Activated CD4-positive, alpha-beta T cell treated with anti-CD3 and anti-CD28 coated beads for 4 hours (primary cell): Measurements from ENCODE around the gene CEP170B.
"Not testable (repeated sequence)": the region's sequence is repeated elsewhere in the genome, so short reads cannot be mapped to it uniquely, and the experiment has no call there.

Experiments used
- DNase-seq, 2 donors: peaks; one replicate each; pipeline ENCODE4 v3.0.0-alpha.2; 2020

The CEP170B gene

DNA sequence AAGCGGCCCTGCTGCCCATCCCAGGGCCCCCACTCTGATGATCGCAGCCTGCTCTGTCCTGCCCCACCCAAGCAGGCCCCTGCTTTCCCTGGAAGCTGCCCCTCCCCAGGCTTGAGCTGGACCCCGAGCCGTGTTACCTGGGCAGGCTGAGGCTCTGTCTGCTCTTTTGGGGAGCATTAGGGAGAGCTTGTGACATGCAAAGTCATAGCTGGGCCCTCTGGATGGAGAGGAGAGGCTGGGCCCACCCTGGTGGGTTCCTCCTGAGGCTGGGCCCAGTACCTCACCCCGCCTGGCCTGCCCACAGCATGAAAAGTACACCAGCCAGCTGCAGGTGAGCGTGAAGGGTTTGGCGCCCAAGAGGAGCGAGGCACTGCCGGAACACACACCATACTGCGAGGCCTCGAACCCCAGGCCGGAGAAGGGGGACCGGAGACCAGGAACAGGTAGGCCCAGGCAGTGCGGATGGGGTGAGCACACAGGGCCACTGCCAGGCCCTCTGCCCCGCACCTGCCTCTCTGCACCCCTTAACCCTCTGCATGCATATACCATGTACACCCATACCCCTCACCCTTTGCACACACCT is 15.0 kb downstream of the CEP170B start:
- DNase-seq = no peak

DNA sequence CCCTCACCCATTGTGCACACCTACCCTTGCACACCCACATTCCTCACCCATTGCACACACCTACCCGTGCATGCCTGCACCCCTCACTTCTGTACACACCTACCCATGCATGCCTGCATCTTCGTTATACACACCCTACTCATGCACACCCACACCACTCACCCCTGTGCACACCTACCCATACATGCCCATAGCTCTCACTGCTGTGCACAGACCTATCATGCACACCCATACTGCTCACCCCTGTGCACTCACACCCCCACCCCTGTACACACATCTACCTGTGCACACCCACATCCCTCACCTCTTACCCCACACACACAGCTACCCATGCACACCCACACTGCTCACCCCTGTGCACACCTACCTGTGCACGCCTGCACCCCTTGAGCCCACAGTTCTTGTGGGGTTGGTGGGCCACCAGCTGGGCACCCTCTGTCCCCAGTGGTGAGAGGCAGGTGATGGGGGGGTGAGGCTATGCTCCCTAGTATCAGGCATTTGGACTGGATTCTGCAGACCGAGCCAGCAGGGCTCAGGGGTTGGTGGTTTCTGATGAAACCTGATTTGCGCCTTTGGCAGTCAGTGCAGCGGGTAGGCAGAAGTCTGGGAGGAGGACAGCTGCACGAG is 15.6 kb downstream of the CEP170B start:
- DNase-seq = no peak

DNA sequence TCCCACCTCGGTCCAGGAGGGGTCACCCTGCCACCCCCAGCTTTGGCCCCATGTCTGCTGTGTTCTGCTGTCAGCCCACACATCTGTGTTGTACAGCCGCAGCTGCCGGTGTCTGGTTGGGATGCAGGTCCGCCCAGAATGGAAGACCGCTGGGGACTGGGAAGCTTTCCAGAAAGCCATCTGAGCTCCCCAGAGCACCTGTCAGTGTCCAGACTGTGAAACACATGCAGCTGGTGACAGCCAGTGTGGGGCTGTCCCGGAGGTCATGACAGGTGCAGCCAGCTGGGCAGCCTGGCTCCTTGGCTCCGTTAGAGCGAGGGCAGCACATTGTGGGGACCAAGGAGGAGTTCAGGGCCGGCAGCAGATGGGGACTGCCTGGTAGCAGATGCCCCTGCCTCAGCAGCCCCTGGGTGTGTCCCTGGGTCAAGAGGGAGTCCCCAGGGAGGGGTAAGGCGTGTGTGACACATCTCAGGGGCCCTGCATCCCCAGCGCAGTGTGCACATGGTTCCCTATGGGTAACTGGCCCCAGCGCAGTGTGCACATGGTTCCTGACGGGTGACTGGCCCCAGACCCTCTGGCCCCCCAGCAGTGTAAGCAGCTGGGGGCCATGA is 16.4 kb downstream of the CEP170B start:
- no peak for DNase-seq

DNA sequence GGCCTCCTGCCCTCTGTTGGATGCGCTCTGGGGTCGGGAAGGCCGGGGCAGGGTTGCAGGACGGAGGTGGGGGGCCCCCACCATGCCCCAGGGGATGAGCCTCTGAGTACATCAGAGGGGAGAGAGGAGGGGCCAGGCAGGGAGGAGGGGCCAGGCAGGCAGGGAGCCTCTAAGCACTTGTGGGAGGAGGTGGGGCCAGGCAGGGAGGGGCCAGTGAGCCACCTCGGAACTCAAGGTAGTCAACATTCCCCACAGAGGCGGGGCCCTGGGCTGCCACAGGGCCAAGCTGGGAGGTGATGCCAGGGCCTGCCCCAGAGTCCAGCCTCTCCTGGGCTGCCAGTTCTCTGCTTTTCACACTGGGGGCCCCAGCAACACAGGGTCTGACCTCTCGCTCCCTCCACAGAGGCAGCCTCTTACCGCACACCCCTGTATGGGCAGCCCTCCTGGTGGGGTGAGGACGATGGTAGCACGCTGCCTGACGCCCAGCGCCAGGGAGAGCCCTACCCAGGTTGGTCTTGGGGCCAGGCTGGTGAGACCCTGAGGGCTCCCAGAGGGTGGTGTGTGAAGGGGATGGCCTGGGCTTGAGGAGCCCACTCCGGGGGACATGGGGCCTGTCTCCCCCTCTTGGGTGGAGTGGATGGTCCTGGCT is 17.4 kb downstream of the CEP170B start:
- no peak for DNase-seq

GRCh38 chr14:104882991-104883660 is 18.1 kb downstream of the CEP170B start:
- no peak for DNase-seq

GRCh38 chr14:104883681-104884361 is 18.8 kb downstream of the CEP170B start:
- no peak for DNase-seq

DNA sequence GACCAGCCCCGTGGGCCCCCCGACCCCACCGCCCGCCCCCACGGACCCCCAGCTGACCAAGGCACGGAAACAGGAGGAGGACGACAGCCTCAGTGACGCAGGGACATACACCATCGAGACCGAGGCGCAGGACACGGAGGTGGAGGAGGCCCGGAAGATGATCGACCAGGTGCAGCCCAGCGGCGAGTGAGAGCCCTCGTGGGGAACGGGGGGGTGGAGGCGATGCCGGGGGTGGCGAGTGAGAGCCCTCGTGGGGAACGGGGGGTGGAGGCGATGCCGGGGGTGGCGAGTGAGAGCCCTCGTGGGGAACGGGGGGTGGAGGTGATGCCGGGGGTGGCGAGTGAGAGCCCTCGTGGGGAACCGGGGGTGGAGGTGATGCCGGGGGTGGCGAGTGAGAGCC is 19.3 kb downstream of the CEP170B start:
- DNase-seq = not testable (repeated sequence)

GRCh38 chr14:104885031-104885972 is 20.2 kb downstream of the CEP170B start:
- DNase-seq = no peak

DNA sequence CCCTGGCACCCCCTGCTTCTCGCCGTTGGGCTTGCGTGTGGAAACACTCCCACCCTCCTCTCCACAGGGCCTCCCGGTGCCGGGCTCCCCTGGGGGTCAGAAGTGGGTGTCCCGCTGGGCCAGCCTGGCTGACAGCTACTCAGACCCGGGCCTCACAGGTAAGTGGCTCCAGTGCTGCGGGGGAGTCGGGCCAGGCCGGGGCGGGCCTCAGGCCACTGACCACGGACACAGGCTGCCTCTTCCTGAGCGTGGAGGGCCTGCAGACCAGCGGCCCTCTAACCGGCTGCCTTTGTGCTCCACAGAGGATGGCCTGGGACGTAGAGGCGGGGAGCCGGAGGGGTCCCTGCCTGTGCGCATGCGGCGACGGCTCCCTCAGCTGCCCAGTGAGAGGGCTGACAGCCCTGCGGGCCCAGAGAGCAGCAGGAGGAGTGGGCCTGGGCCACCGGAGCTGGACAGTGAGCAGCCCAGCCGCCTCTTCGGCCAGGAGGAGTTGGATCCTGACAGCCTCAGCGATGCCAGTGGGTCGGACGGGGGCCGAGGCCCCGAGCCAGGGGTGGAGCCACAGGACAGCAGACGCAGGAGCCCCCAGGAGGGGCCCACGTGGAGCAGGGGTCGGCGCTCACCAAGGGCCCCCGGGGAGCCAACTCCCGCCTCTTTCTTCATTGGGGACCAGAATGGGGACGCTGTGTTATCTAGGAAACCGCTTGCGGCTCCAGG is 21.1 kb downstream of the CEP170B start:
- no peak for DNase-seq

- DNase-seq = no peak
Measured at GRCh38 chr14:104886690-104887622, 21.9 kb downstream of the CEP170B start.

DNA sequence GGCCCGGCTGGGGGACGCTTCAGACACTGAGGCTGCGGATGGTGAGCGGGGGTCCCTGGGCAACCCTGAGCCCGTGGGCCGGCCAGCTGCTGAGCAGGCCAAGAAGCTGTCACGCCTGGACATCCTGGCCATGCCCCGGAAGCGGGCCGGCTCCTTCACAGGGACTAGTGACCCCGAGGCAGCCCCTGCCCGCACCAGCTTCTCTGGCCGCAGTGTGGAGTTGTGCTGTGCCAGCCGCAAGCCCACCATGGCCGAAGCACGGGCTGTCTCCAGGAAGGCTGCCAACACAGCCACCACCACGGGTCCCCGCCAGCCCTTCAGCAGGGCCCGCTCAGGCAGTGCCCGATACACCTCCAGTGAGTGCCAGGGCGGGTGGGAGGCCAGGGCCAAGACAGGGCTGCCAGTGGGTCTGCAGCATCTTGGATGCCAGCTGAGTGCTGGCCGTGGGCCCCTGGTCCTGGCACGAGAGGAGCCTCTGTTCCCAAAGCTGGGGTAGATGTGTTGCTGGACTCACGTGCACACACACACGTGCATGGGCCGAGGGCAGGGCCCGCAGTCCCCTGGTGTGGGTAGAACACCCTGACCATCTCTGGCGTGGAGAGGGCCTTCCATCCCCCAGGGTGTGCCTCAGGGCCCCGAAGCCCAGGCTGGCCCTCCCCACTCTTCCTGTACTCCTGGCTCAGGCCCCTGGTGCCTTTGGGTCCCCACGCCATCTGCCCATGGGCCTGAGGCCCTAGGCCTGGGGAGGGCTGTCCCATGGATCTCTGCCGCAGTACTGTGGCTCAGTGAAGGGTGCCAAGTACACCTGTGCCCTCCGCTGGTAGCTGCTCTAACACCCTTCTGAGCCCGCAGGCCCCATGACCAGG is 22.8 kb downstream of the CEP170B start:
- no peak for DNase-seq

- DNase-seq = no peak
Measured at GRCh38 chr14:104888489-104889374, 23.7 kb downstream of the CEP170B start.

DNA sequence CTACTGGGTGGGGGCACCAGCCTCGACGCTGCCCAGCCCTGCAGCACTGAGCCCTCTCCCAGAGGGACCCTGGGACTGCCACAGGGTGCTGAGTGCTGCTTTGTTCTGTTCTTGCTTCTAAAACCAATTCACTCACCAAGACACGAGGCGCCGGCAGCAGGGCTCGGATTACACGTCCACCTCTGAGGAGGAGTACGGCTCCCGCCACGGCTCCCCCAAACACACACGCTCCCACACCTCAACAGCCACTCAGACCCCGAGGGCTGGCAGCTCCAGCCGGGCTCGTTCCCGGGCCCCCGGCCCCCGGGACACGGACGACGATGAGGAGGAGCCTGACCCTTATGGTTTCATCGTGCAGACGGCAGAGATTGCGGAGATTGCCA is 24.3 kb downstream of the CEP170B start:
- no peak for DNase-seq

GRCh38 chr14:104890292-104890691 is 25.2 kb downstream of the CEP170B start:
- not testable (repeated sequence) for DNase-seq

DNA sequence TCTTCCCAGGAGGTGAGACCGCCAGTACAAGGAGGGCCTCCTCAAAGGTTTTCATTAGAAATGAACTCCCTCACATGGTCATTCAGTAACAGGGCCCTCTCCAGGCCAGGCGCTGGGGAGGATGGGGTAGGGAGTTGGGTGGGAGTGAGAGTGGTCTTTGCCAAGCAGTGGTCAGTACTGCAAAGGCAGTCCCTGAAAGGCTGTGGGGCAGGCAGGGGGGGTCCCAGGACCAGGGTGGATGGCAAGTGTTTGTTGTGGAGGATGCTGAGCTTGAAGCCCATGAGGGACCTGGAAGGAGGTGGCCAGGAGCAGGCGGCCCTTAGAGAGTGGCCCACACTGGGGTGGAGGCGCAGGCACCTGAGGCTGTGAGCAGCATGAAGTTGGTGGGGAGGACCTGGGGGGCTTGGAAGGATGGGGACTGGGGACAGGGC is 26.1 kb downstream of the CEP170B start:
- no peak for DNase-seq

DNA sequence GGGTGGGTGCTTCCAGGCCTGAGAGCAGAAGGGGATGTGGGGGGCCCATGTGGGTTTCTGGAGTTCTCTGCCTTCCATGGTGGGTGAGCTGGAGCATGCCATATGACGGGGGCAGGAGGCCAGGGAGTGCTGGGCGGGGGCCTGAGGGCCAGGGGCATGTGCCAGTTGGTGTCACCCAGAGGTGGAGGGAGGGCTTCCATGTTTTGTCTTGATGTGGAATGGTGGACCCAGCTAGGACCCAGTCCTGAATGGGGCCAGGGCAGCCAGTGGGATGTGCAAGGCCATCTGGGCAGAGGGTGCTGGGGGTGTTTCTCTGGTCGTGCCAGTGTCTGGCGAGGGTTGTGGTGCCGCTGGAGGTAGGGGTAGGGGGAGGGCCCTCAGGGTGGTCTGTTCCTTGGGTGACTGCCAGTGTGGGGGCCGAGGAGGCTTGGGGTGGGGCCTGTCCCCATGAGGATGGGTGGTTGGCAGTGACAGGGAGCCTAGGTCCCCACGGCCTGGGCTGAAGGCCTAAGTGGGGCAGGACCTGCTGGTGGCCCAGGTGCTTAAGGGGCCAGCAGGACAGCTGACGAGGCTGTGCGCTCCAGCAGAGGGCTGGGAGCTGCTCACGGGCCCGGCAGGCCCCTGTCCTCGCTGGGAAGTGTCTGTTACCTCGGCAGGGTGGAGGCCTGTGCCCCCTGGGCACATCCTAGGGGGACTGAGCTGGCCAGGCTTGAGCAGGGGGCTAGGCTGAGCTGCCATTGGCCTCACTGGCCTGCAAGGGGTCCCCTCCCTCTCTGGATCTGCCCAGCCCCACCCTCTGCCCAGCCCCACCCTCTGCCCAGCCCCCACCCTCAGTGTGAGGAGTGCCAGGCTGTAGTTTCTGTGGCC is 26.8 kb downstream of the CEP170B start:
- DNase-seq = peak in 1 of 2 donors; percentile 1
